Neural cell (in vitro differentiated cells): ENCODE measurements around the gene IFT172.

ENCODE experiments used
- EZH2 ChIP-seq: fragments of 200-600, 300-800 bp; shearing (Covaris generic), sonication (generic); IDR thresholded peaks from 2 replicates; pipeline ENCODE4 v1.6.1; 2014; ENCODE audit warnings: antibody characterized with exemption, low read length, borderline replicate concordance, mild to moderate bottlenecking; ENCODE audit not compliant: insufficient read depth, poor library complexity, severe bottlenecking
- RAD21 ChIP-seq: fragments of 450-650 bp; conservative IDR thresholded peaks from 2 replicates; pipeline ENCODE4 v1.6.1; 2014; ENCODE audit warnings: antibody characterized with exemption, mild to moderate bottlenecking, moderate library complexity
- REST ChIP-seq: IDR thresholded peaks from 2 replicates; pipeline ENCODE4 v1.6.1; 2012; ENCODE audit warnings: borderline replicate concordance
- TAF1 ChIP-seq: IDR thresholded peaks from 2 replicates; pipeline ENCODE4 v1.6.1; 2012; ENCODE audit warnings: low read depth
- TF ChIP-seq, protein P1 (sequence below): fragments of 450-650 bp; IDR thresholded peaks from 2 replicates; pipeline ENCODE4 v1.5.1; 2014; ENCODE audit warnings: antibody characterized with exemption, mild to moderate bottlenecking, moderate library complexity; ENCODE audit not compliant: poor library complexity, severe bottlenecking

- TF ChIP-seq, protein P1, sequence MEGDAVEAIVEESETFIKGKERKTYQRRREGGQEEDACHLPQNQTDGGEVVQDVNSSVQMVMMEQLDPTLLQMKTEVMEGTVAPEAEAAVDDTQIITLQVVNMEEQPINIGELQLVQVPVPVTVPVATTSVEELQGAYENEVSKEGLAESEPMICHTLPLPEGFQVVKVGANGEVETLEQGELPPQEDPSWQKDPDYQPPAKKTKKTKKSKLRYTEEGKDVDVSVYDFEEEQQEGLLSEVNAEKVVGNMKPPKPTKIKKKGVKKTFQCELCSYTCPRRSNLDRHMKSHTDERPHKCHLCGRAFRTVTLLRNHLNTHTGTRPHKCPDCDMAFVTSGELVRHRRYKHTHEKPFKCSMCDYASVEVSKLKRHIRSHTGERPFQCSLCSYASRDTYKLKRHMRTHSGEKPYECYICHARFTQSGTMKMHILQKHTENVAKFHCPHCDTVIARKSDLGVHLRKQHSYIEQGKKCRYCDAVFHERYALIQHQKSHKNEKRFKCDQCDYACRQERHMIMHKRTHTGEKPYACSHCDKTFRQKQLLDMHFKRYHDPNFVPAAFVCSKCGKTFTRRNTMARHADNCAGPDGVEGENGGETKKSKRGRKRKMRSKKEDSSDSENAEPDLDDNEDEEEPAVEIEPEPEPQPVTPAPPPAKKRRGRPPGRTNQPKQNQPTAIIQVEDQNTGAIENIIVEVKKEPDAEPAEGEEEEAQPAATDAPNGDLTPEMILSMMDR, result no peak
- no peak for TF ChIP-seq REST
- no peak for TF ChIP-seq RAD21
- no peak for TF ChIP-seq TAF1
- no peak for TF ChIP-seq EZH2
These were observed 28.4 kb downstream of the IFT172 start for GRCh38 chr2:27461118-27461517.
